HG03097 (cell line): ENCODE results near the gene RBM15.

Experiments
- ATAC-seq: cut with Tn5 transposase; IDR thresholded peaks from one replicate; pipeline ENCODE4 v1.9.1; 2021; ENCODE audit not compliant: unreplicated experiment, low FRiP score

The RBM15 gene

GRCh38 chr1:110320168-110320518 lies 19.0 kb upstream of the RBM15 start:
- no peak for ATAC-seq

DNA sequence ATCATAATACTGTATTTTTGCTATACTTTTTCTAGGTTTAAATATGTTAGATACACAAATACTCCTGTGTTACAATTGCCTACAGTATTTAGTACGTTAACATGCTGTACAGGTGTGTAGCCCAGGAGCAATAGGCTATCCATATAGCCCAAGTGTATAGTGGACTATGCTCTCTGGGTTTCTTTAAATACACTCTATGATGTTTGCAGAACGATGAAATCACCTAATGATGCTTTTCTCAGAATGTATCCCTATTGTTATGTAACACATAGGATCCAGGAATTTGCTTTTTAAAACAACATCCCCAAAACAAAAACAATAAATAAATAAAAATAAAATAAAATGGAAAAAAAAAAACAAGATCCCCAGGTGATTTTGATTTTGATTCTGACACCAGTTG lies 18.1 kb upstream of the RBM15 start:
- no peak for ATAC-seq

- no peak for ATAC-seq
Observed at GRCh38 chr1:110321846-110322245, 17.3 kb upstream of the RBM15 start.

GRCh38 chr1:110324667-110325066 lies 14.5 kb upstream of the RBM15 start:
- no peak for ATAC-seq

GRCh38 chr1:110326826-110327225 lies 12.4 kb upstream of the RBM15 start:
- no peak for ATAC-seq

- no peak for ATAC-seq
Observed at GRCh38 chr1:110328274-110328673, 10.9 kb upstream of the RBM15 start.

DNA sequence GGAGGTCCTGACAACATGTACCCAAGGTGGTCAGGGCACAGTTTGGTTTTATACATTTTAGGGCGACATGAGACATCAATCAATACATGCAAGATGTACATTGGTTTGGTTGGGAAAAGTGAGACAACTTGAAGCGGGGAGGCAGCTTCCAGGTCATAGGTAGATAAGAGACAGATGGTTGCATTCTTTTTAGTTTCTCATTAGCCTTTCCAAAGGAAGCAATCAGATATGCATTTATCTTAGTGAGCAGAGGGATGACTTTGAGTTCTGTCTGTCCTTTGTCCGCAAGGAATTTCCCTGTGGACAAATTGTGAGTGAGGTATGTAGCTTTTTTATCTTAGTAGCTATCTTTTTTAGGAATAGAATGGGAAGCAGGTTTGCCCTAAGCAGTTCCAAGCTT lies 10.5 kb upstream of the RBM15 start:
- ATAC-seq = no peak

GRCh38 chr1:110335265-110335664 lies 3.9 kb upstream of the RBM15 start:
- ATAC-seq = no peak

DNA sequence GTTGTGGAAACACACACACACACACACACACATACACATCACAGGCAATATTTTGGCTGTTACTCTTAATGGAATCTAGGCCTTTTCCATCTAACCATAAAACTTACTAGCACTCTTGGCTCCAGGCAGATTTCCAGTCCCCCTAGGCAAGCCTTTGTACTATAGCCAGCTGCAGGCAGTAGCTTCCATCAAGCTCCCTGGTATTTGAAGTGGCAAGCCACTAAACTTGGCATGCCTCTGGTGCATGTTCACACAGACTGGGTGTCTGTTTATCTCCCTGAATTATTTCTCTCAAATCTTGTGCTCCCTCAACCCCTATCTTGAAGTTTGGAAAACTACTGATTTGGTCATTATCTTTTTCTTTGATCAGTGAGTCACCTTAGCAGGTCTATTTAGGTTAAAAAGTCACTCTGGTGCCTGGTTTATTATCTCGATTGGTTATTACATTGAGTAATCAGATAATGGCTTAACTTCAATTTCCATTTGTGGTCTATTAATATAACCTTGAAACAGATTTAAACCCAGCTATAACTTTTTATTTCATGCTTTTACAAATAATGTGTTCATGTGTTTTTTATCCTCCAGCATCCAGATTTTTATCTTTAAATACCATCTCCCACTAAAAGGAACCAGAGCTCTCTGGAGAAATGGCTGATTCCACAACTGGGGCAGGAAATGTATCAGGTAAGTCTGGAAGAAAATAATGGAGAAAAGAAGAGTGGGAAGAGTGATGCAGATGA lies 2.7 kb upstream of the RBM15 start:
- no peak for ATAC-seq

DNA sequence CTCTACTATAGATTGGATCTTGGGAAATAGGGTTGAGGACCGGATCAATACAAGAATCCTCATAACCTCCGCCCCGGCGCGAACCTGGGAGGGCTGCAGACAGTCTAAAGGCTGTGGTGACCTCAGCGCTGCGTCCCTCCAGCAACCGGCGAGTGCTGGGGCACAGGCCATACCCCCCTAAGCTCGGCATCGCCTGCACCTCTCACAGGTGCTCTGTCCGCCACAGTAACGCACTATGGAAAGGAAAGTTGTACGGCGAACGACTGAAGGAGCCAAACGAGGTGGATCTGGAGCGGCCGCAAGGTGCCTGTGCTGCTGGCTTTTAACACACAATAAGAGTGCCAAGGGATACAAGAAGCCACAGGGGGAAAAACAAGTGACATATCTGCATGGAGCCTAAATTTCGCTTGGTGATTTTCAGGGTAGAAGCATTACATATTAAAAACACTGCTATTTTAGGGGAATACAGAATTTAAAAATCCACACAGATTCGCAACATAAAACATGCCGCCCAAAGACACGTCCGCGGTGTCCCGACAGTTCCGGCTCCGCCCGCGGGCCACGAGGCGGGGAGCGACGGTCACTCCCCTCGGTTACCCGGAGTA lies 1.4 kb upstream of the RBM15 start:
- ATAC-seq = no peak

DNA sequence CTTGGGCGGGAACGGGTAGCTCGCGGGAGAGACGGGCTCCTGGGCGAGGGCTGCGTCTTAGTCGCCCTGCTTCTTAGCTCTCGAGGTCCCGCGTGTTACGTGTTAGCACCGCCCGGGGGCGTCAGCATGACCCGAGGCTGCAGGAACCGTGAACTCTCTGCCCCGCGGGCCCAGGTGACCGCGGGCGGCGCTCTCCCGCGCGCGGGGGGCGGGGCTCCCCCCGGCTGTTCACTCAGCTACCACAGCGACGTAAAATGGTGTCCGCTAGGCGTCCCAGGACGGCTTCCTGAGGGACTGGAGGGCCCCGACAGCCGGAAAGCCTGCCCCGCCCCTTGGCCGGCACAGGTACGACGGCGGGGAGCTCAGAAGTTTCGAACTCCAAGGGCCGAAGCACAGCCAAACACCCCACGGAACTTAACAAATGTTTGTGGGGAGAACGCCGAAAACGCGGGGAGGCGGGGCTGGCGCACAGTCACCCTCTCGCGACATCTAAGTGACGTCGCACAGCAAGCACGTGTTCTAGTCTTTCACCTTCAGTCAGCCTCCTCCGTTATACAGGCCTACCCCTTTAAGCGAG lies 780 bp upstream of the RBM15 start:
- ATAC-seq = peak; percentile 58

DNA sequence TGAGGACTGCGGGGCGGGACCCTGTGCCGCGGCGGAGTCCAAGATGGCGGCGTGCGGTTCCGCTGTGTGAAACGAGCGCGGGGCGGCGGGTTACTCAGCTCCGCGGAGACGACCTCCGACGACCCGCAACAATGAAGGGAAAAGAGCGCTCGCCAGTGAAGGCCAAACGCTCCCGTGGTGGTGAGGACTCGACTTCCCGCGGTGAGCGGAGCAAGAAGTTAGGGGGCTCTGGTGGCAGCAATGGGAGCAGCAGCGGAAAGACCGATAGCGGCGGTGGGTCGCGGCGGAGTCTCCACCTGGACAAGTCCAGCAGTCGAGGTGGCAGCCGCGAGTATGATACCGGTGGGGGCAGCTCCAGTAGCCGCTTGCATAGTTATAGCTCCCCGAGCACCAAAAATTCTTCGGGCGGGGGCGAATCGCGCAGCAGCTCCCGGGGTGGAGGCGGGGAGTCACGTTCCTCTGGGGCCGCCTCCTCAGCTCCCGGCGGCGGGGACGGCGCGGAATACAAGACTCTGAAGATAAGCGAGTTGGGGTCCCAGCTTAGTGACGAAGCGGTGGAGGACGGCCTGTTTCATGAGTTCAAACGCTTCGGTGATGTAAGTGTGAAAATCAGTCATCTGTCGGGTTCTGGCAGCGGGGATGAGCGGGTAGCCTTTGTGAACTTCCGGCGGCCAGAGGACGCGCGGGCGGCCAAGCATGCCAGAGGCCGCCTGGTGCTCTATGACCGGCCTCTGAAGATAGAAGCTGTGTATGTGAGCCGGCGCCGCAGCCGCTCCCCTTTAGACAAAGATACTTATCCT lies 430 bp downstream of the RBM15 start:
- ATAC-seq = no peak

GRCh38 chr1:110340207-110340468 lies 961 bp downstream of the RBM15 start:
- no peak for ATAC-seq

GRCh38 chr1:110341146-110341871 lies 2.1 kb downstream of the RBM15 start:
- ATAC-seq = no peak

GRCh38 chr1:110341872-110342331 lies 2.7 kb downstream of the RBM15 start:
- no peak for ATAC-seq

- ATAC-seq = no peak
Observed at GRCh38 chr1:110343249-110343648, 4.1 kb downstream of the RBM15 start.

DNA sequence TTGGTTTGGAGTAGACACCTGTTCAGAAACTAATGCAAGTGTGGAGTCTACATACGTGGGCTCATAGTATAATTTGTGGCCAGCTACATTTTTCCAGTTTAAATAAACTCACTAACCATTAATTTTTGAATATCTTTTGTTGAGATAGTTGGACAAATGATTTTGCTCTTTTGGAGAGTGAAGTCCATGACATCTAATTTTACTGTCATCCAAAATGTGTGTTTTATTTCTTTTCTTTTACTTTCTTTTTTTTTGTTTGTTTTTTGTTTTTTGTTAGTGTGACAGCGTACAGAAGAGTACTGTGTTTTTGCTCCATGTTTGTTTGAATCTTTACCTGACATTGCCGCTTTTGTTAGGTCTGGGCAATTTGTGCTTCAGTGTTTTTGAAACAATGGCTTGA lies 5.0 kb downstream of the RBM15 start:
- ATAC-seq = no peak

DNA sequence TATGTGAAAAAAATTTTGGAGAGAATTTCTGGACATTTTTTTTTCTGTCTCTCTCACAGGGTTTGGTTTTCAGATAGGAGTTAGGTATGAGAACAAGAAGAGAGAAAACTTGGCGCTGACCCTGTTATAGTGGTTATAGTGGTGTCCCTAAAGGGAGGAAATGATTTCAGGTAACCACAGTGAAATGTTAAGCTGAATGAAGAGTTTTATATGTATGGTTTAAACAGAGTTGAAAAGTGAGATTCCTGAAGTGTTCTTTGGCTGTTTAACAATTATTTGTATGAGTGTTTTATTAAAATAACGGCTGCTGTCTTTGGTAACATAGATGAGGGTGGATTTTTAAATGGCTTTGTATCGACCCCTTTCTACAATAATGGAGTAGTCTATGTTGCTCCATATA lies 6.3 kb downstream of the RBM15 start:
- no peak for ATAC-seq

- ATAC-seq = no peak
Observed at GRCh38 chr1:110346690-110347089, 7.5 kb downstream of the RBM15 start.

- no peak for ATAC-seq
Observed at GRCh38 chr1:110347182-110347893, 8.2 kb downstream of the RBM15 start.
